ENCODE measurements around the gene PIK3C2G.

PIK3C2G gene

DNA sequence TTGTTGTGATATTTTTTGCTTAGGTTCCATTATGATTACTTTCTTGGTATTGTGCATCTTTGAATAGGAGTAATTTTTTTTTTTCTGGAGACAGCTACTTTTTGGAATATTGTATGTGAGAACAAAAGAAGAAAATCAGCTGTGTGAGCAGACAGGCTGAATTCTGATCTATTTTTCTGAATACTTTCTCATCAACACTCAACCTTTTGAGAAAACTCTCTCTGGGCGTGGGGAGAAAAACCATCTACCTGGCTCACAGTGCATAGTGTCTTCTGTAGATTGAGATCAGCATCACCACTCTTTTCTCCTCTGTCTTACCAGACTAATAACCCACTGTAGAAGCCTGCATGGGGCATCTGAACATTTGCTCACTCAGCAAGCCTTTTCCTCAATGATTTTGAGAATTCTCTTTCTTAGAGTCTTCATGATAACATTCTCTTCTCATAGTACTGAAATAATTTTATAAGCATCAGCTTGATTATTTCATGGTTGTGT, 3.3 kb downstream of the PIK3C2G start:
- H3K27me3 ChIP-seq (replicated peaks; ENCODE audit: control insufficient read depth, insufficient read depth, low read length) = no peaks in the 10 kb centered on the region
- no peak for DNase-seq (ENCODE audit: extremely low read depth, insufficient read length)
- TF ChIP-seq, protein P1, sequence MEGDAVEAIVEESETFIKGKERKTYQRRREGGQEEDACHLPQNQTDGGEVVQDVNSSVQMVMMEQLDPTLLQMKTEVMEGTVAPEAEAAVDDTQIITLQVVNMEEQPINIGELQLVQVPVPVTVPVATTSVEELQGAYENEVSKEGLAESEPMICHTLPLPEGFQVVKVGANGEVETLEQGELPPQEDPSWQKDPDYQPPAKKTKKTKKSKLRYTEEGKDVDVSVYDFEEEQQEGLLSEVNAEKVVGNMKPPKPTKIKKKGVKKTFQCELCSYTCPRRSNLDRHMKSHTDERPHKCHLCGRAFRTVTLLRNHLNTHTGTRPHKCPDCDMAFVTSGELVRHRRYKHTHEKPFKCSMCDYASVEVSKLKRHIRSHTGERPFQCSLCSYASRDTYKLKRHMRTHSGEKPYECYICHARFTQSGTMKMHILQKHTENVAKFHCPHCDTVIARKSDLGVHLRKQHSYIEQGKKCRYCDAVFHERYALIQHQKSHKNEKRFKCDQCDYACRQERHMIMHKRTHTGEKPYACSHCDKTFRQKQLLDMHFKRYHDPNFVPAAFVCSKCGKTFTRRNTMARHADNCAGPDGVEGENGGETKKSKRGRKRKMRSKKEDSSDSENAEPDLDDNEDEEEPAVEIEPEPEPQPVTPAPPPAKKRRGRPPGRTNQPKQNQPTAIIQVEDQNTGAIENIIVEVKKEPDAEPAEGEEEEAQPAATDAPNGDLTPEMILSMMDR (IDR thresholded peaks at IDR 0.05; ENCODE audit: insufficient read depth, low read length, poor library complexity, severe bottlenecking) = no peak
- no peak overlapping the region for H3K4me3 ChIP-seq (replicated peaks; ENCODE audit: low read depth, low read length)
- no peaks in the 10 kb centered on the region for H3K36me3 ChIP-seq (ENCODE audit: control insufficient read depth, insufficient read depth, low read length)

DNA sequence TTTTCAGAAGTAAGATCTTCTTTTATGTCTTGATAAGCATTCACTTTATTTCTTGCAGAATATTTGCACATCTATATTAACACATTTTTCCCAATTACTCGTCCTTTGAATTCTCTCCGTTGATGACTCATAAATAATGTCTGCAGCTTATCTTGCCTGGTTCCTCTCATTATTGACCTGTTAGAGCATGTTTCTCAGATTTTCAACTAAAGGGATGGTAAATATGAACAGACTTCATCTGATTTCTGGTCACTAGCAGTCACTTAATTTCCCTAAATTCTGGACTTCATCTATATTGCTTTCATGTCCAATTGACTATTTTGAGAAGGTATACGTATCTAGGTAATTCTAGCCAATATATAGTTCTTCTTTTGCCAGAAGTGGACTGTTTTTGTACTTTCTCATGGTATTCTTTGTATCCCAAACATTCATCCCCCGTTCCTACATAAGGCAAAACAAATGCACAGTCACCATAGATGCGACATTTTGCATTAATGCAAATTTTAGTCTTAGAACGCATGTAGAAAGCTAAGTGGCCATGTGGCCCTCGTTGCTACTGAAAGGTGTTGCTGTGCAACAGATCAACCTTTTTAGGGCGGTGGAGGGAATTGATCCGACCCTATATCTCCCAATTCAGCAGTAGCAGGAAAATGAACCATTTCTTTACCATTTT, 6.2 kb downstream of the PIK3C2G start:
- Histone ChIP-seq H3K36me3 (ENCODE audit: control insufficient read depth, insufficient read depth, low read length) (no peaks in the 10 kb centered on the region), H3K27me3 (replicated peaks; ENCODE audit: control insufficient read depth, insufficient read depth, low read length) (no peaks in the 10 kb centered on the region), H3K4me3 (replicated peaks; ENCODE audit: low read depth, low read length) (no peak overlapping the region)
- TF ChIP-seq, protein P1 (IDR thresholded peaks at IDR 0.05; ENCODE audit: insufficient read depth, low read length, poor library complexity, severe bottlenecking) = no peak
- no peak for DNase-seq (ENCODE audit: extremely low read depth, insufficient read length)

DNA sequence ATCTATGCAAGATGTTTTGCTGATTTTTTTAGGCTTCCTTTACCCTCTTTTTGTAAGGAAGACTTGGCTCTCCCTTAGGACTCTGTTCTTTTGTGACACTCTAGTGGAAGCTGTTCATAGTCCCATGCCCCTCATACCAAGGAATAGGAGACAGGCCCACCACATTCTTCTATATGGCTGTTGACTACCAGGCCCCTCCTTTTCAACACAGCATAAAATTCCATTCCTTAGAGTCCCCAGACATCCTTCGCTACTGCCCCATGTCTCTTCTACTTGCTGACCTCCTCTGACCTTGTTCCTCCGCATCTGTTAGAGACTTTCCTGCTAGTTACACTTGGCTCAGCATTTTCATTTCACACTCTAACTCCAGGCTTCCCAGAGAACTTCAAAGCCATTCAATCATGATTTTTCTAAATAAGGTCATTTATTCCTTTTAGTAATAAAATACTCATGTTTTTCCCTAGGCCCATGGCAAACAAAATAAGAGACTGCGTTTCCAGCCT, 9.7 kb downstream of the PIK3C2G start:
- Histone ChIP-seq H3K4me3 (replicated peaks; ENCODE audit: low read depth, low read length) (no peak overlapping the region), H3K27me3 (replicated peaks; ENCODE audit: control insufficient read depth, insufficient read depth, low read length) (no peaks in the 10 kb centered on the region), H3K36me3 (ENCODE audit: control insufficient read depth, insufficient read depth, low read length) (no peaks in the 10 kb centered on the region)
- DNase-seq (ENCODE audit: extremely low read depth, insufficient read length) = no peak
- TF ChIP-seq, protein P1 (IDR thresholded peaks at IDR 0.05; ENCODE audit: insufficient read depth, low read length, poor library complexity, severe bottlenecking) = no peak

DNA sequence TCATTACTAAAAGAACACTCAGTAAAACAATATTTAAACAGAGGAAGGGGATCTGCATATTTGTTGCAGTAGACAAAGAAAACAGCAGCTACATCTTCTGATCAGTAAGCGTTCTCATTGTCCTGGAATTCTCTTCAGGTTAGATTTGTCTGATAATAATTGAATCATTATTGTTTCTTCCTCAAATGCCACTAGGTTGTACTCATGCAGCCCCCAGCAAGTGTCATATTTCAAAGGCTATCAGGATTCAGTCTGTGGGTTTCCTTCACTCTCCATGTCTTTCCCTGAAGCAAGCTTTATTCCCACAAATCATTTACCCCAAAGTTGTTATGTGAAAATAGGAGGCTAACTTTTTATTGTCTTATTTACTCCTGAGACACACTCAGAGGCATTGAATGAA, 14.7 kb downstream of the PIK3C2G start:
- Histone ChIP-seq H3K36me3 (ENCODE audit: control insufficient read depth, insufficient read depth, low read length) (no peaks in the 10 kb centered on the region), H3K4me3 (replicated peaks; ENCODE audit: low read depth, low read length) (no peak overlapping the region), H3K27me3 (replicated peaks; ENCODE audit: control insufficient read depth, insufficient read depth, low read length) (no peaks in the 10 kb centered on the region)
- DNase-seq (ENCODE audit: extremely low read depth, insufficient read length) = no peak
- TF ChIP-seq, protein P1 (IDR thresholded peaks at IDR 0.05; ENCODE audit: insufficient read depth, low read length, poor library complexity, severe bottlenecking) = no peak

DNA sequence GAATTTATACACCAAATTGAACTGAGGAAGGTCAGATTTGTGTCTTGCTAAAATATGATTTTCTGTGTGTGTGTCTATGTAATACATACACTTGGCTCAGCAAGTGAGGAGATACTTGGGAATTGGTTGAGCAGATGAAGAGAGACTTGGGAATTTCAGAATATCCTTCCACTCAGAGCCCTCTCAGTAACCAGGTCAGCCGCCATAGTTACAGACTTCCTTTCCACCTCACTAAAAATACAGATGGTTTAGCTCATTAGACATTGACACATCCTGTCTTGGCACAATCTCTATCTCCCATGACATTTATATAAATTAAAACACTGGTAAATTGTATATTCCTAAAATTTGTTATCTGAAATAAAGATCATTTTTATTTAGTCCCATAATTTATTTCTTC, 15.9 kb downstream of the PIK3C2G start:
- DNase-seq (ENCODE audit: extremely low read depth, insufficient read length) = no peak
- TF ChIP-seq, protein P1 (IDR thresholded peaks at IDR 0.05; ENCODE audit: insufficient read depth, low read length, poor library complexity, severe bottlenecking) = no peak
- Histone ChIP-seq H3K4me3 (replicated peaks; ENCODE audit: low read depth, low read length) (no peak overlapping the region), H3K36me3 (ENCODE audit: control insufficient read depth, insufficient read depth, low read length) (no peaks in the 10 kb centered on the region), H3K27me3 (replicated peaks; ENCODE audit: control insufficient read depth, insufficient read depth, low read length) (no peaks in the 10 kb centered on the region)

Measured in GM06990 (cell line).